Measurements from ENCODE around the gene SPATA1. TPM values are rescaled to one million over a fixed set of nuclear protein-coding genes. Genes with fewer than 3 reads are reported as not detected.

SPATA1 gene
- total RNA-seq, 4 donors from 2014 or later, result 0.51 to 1.8 (median 1.1) TPM; not detected in 1

DNA sequence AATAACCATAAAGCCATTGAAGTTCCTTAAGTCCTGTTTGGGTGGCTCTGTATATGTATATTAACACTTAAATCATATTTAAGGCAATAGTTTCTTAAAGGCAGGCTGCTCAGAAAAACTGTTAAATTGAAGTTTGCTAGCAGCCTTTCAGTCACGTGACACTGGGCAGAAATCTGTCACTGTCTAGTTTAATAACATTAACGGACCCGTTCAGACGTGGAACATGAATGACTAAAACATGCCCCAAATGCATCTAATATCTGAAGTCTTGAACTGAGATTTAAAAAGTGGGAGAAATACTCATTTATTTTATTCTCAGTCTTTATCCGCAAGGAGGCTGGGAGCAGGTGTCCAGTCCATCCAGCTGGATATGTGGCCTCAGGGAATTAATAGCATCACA lies 3.3 kb upstream of the SPATA1 start:
- TF ChIP-seq, protein P1, sequence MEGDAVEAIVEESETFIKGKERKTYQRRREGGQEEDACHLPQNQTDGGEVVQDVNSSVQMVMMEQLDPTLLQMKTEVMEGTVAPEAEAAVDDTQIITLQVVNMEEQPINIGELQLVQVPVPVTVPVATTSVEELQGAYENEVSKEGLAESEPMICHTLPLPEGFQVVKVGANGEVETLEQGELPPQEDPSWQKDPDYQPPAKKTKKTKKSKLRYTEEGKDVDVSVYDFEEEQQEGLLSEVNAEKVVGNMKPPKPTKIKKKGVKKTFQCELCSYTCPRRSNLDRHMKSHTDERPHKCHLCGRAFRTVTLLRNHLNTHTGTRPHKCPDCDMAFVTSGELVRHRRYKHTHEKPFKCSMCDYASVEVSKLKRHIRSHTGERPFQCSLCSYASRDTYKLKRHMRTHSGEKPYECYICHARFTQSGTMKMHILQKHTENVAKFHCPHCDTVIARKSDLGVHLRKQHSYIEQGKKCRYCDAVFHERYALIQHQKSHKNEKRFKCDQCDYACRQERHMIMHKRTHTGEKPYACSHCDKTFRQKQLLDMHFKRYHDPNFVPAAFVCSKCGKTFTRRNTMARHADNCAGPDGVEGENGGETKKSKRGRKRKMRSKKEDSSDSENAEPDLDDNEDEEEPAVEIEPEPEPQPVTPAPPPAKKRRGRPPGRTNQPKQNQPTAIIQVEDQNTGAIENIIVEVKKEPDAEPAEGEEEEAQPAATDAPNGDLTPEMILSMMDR (IDR thresholded peaks at IDR 0.05; ENCODE audit: low read depth), result no peak

DNA sequence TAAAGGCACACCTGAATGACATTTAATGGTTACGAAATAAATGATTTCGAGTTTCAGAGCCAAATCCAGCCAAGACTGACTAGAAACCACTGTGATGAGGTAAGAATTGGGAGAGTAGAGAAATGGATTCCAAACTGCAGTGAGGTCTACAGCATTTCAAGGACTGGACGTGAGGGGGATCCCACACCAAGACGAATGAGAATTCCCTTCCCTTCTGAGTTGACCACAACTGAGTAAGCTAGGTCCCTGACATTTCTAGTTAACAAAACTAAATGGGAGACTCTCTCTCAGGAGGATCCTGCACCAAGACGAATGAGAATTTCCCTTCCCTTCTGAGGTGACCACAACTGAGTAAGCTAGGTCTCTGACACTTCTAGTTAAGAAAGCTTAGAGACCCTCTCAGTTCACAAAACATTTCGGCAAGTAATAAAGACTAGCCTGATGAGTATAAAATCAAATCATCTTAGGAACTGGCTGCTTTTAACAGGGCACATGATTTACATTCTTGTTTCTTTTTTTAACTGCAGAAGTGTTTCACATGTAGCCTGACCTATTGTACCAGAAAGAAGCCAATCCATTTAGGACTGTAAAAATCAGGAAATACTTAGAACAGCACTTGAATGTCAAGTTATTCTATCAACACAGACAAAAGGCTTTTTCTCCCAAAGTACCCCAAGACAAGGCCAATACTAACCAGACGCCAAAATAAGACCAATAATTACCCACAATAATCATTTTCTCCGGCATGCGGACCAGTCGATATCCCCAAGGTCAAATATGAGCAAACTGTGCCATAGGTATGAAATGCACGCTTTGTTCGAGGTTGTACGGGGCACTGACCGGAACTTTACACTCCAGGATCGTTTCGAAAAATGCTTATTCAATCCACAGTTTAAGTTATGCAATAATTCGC lies 1.4 kb upstream of the SPATA1 start:
- TF ChIP-seq, protein P1 (IDR thresholded peaks at IDR 0.05; ENCODE audit: low read depth), result no peak

GRCh38 chr1:84505493-84506001 lies 639 bp upstream of the SPATA1 start:
- TF ChIP-seq, protein P1 (IDR thresholded peaks at IDR 0.05; ENCODE audit: low read depth), result no peak

DNA sequence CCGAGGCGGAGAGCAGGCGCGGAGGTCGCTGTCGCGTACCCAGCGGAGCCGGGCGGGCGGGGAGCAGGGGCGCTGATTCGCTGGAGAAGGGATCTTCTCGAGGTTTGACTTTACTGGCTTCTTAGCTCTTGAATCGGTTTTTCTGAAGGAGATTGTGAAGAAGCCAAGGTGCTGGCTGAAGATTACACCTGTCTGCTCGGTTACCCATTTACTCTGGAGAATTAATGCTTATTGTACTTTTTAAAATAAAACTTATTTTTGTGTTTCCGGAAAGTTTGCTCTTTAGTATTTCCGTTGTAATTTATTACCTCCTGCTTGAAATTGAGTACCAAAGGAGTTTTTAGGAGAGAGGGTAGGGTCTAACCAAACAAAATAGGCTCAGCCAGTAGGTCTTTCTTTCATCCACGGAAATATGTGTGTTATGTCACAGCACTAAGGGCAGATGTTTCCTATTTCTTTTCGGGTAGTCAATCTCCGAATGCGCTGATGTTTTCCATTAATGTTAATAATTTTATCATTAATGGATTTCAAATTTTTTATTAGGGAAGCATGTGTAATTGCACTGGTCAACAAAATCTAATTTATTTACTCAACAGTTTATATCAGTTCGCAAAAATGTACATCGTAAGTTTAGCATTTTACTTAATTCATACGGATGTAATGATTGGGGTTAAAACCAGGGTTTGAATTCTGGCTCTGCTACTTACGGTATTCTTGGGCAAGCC lies 705 bp downstream of the SPATA1 start:
- TF ChIP-seq, protein P1 (IDR thresholded peaks at IDR 0.05; ENCODE audit: low read depth), result no peak

DNA sequence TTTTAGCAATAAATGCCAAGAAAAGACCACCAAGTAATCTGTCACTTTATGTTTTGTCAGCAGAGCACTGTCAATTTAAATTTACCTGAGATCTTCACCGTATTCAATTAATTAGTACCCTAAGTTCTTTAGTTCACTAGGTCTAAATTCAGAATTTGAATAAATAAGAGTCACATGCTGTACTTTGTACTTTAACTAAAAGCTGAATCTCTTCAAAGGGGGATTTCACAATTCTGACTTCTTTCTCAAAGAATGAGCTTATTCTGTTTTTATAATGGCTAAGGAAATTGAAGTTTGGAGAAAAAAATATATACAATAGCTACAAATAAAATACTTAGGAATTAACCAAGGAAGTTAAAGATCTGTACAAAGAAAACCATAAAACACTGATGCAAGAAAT lies 2.3 kb downstream of the SPATA1 start:
- TF ChIP-seq, protein P1 (IDR thresholded peaks at IDR 0.05; ENCODE audit: low read depth), result no peak

DNA sequence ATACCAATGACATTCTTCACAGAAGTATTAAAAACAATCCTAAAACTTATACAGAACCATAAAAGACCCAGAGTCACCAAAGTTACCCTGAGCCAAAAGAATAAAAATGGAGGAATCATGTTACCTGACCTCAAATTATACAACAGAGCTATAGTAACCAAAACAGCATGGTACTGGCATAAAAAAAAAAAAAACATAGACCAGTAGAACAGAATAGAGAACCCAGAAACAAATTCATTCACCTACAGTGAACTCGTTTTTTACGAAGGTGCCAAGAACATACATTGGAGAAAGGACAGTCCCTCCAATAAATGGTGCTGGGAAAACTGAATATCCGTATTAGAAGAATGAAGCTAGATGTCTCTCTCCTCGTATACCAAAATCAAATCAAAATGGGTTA lies 2.8 kb downstream of the SPATA1 start:
- TF ChIP-seq, protein P1 (IDR thresholded peaks at IDR 0.05; ENCODE audit: low read depth), result no peak

- TF ChIP-seq, protein P1 (IDR thresholded peaks at IDR 0.05; ENCODE audit: low read depth), result no peak
Observed at GRCh38 chr1:84510165-84510564, 4.0 kb downstream of the SPATA1 start.

All from subcutaneous adipose tissue (tissue), 4 donors.